ENCODE measurements around the gene PGAP1.
A peak's percentile ranks its signal among the peaks of the same experiment; 100 is the strongest.

Gene PGAP1, protein sequence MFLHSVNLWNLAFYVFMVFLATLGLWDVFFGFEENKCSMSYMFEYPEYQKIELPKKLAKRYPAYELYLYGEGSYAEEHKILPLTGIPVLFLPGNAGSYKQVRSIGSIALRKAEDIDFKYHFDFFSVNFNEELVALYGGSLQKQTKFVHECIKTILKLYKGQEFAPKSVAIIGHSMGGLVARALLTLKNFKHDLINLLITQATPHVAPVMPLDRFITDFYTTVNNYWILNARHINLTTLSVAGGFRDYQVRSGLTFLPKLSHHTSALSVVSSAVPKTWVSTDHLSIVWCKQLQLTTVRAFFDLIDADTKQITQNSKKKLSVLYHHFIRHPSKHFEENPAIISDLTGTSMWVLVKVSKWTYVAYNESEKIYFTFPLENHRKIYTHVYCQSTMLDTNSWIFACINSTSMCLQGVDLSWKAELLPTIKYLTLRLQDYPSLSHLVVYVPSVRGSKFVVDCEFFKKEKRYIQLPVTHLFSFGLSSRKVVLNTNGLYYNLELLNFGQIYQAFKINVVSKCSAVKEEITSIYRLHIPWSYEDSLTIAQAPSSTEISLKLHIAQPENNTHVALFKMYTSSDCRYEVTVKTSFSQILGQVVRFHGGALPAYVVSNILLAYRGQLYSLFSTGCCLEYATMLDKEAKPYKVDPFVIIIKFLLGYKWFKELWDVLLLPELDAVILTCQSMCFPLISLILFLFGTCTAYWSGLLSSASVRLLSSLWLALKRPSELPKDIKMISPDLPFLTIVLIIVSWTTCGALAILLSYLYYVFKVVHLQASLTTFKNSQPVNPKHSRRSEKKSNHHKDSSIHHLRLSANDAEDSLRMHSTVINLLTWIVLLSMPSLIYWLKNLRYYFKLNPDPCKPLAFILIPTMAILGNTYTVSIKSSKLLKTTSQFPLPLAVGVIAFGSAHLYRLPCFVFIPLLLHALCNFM

DNA sequence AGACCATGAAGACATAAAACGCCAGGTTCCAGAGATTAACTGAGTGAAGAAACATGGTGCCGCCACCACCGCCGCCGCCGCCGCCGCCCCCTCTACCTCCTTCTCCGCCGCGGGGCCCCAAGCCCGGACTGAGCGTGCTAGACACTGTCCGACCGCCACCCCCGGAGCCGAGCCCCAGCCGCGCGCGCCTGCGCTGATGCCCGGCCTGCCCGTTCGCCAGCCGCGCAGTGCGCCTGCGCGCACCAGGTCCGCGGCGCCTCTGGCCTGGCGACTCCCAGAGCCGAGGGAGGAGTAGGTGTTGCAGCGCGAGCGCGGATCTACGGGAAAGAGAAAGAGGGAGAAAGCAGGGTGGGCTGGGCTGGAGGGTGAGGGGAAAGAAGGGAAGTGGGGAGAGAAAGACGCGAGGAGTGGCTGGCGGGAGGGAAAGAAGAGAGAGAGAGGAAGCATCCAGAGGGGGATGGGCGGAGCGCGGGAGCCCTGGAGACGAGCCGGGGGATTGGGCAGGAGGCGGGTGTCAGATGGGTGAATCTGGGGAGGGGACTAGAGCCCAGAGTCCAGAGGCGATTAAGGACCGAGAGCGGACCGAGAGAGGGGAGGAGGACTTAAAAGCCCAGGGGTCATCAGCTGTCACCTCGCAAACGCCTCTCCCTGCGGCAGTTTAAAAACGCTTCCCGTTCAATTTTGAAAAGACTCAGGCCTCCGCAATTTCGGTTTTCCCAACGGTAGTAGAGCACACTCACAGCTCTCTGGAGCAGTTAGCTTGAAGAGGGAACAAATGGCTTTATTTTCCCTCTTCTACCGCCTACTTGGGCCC, at the start of gene PGAP1:
PGAP1 (minus strand) TSS at position 146 of the 814 bp plus-strand sequence; CDS start at position 55, 91 bp downstream.
- peak; percentile 95 for DNase-seq

DNA sequence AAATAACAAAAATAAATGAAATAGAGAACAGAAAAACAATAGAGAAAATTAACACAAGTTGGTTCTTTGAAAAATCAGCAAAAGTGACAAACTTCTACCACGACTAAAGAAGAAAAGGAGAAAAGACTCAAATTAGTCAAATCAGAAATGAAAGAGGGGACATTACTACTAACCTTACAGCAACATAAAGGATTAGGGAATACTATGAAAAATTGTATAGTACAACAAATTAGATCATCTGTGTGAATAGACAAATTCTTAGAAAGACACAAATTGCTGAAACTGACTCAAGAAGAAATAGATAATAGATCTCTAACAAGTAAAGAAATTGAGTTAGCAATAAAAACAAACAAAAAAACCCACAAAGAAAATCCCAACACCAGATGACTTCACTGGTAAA, 48.5 kb upstream of the PGAP1 start:
- DNase-seq, result no peak

DNA sequence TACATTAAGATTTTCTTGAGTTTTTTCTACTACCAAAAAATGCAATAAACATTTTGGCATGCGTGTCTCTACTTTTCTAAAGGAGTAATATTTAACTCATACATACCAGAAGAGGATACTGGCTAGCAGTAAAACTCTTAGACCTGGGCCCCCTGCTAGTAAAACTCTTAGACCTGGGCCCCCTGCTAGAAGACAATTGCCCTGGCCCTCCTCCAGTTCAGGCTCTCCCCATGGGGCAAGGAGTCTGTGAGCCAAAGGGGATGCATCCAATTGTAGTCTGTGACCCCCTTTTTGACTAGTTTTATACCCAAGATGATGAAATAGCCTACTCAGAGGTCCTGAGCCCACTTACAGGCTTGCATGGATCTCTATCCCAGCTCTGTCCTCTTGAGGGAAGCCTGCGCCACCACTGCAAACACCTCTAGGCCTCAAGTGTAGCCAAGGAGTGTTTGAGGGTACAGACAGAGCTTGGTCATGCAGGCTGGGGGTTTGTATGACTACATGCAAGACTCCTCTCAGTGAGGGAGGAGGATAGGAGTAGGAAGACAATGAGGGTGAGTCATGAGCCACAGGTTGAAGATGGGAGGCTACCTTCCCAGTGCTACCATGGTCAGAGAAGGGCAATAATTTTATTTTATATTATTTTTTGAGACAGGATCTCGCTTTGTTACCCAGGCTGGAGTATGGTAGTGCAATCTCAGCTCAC, 45.2 kb upstream of the PGAP1 start:
- DNase-seq, result no peak

DNA sequence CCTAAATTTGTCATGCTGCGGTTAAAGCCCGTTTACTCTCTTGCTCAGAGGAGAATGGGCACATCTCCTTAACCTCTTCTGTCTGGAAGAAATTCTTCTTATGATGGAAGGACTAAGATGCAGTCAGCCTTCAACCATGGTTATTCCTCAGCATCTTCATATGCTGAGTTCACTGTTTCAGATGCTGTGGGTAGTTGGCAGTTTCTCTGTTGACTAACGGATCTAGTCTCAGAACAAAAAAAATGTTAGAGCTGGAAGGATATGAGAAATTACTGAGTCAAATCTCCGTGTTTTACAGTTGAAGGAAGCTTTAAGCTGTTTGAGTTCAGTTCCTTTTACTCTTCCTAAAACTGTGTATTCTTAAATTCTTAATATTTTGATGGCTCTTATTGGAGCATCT, 43.6 kb upstream of the PGAP1 start:
- DNase-seq, result no peak

DNA sequence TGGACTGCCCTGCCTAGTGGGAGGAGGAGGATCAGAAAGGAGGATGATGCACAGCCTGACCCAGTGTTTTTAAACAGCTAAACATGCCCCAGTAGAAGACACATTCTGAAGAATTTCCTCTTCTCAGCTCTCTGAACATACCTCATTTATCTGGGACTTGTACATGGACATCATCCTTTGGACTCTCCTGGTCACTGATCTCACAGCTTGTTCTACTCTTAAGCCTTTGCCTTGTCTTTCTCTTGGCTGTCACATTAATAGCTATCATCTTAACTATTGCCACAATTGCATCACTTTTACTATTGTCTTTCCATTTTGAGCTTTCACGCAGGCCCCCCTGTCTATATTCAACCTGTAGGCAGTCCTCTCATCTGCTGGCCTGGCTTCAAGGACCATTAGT, 42.0 kb upstream of the PGAP1 start:
- no peak for DNase-seq

DNA sequence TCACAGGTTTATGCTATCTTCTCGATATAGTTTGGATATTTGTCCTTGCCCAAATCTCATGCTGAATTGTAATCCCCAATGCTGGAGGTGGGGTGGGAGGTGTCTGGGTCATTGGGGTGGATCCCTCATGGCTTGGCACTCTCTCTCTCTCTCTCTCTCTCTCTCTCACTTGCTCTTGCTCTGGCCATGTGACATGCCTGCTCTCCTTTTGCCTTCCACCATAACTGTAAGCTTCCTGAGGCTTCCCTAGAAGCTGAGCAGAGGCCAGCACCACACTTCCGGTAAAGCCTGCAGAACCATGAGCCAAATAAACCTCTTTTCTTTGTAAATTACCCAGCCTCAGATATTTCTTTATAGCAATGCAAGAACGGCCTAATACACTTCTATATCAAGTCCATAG, 41.3 kb upstream of the PGAP1 start:
- no peak for DNase-seq

DNA sequence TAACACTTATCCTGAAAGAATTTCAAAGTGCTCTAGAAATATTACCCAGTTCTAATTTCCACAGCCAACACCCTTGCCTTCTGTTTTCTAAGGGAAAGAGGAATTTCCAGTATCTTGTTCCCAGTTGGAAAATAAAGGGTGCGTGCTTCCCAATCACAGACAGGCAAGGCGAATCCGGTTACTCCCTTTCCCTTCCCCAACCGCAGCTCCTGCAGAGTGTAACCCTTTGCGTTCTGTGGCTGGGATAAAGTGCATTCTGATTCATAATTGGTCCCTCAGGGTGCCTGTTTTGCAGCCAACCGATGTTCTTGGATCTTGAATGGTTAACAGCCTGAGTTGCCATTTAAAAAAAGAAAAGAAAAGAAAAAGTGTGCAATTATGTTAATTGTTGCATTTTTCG, 40.6 kb upstream of the PGAP1 start:
- no peak for DNase-seq

DNA sequence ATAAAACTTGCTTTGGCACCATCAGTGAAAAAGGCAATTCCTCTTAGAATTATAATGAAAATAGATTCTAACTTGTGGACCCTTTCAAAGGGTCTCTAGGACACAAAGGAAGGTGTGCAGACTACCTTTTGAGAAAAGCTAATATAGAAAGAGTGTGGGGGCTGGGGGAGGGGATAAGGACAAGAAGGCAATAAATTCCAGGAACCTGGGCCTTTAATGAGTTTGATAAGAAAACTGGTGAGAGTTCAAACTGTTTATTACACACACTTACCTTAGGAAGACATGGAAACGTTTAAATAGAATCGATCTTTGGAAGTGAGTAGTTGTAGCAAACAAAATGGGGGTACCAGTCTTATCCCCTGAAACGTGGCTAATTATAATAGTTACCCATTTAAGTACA, 39.6 kb upstream of the PGAP1 start:
- DNase-seq, result no peak

DNA sequence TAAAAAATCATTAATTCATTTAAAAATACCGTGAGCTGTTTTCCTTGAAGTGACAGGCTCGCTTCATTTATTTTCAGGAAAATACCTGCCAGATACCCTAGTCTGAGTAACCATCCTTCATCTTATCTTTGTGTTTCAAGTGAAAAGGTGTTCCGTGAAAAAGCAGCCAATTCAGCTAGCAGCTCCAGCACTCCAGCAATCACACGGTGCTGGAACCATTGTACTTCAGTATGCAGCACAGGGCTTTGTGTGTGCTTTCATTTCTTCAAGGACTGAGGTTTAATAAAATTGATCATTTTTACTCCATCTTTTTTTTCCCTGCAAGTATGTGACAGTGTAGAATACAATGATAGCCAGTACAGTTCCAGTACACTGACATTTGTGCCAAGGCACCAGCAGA, 39.1 kb upstream of the PGAP1 start:
- DNase-seq, result no peak

DNA sequence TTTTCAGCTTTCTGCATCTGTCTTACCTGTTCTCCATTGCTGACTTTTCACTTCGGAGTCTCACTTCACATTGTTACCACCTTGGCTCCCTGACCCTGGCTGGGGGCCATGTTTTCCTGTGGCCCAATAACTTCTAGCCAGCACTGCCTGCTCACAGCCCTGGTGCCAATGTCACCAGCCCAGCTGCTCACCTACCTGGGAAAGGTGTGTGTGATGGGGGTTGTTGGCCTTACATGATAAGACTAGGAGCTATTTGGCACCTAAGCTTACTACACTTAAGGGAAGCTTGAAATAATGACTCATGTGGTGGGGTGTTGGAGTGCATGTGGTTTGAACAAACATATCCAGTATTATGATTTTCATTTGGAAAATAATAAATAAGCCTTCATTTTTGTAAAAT, 37.5 kb upstream of the PGAP1 start:
- no peak for DNase-seq

DNA sequence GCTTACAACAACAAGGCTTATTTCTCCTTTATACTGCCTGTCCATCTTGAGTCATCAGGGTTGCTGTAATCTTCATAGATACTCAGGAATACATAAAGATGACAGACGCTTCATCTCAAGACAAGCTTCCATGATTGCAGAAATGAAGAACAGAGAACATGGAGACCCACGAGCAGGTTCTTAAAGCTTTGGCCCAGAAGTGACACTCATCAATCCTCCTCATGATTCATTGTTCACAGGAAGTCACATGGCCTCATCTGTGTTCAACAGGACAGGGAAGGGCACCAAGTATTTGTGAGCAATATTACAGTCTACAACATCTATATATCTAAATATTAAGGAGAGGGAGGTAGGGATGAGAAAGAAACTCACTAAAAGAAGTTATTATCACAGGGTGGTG, 36.5 kb upstream of the PGAP1 start:
- DNase-seq, result no peak

DNA sequence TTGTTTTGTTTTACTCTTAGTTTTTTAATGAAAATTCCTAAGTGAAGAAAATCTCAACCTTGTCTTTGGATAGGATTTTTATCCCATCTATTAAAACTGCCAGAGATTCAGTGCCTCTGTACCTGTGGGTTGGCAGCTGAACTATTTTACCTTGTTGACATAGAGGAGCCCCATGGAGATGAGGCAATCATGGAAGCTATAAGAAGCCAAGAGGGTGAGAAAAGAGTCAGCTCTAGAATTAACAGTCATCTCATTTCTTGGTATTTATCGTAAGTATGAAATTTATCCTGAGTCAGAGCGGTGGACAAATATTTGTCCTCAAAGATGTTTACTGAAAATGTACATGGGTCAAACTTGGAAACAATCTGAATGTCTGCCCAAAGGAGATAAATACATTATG, 35.8 kb upstream of the PGAP1 start:
- DNase-seq, result no peak

DNA sequence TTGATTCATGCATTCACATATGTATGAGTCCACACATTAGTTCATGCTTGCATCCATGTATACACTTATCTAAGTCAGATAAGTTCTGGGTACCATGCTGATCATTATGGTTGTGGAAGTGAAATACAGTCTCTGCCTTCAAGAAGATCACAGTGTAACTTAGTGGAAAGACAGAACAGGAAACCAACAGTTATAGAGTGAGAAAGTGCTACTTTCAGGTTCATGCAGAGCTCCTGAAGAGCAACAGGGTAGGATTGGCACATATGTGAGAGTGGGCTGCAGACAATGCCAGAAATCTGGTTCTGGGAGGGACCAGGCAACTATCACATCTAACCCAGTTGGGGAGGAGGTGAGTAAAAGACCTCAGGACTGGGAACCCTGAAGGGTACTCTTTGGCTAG, 35.4 kb upstream of the PGAP1 start:
- DNase-seq, result no peak

DNA sequence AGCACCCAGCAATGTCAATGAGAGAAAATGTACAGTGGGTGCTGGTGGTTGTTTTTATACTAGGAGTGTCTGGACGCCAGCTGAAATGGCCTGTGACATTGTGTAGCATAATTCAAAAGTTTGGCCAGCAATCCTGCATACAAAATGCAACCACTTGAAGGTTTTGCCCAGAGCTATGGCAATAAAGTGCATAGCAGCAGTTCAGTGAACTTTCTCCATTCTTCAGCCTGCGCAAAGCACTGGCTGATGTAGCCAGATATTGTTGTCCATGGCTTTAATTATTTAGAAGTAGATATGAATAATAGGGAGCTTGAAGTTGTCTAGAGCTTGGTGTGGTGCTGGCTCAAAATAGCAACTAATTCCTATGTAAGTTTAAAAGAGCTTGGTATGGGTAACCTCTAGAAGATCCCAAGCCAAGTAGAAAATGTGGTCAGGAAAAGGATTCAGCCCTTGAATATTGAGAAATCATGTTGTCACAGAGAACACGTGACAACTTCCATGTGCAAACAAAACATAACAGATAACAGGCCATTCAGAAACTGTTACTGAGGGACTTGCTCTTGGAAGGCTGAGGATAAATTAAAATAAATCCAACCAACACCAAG, 33.3 kb upstream of the PGAP1 start:
- no peak for DNase-seq

DNA sequence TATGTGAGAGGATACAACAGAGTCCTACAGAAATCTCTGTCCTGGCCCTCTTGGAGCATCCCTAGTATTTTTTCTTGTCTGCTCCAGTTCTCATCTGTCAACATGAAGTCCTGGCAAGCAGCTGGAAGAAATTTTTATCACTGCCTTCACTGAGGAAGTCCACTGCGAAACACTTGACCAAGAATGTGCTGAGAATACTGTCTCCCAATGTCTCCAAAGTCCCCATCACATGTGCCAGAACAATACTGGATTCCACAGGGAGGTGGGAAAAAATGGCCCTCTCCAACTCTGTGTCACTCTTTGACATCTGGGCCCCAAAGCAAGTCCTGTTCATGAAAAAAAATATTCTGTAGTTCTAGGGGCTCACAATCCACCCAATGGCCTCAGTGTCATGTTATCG, 32.8 kb upstream of the PGAP1 start:
- no peak for DNase-seq

DNA sequence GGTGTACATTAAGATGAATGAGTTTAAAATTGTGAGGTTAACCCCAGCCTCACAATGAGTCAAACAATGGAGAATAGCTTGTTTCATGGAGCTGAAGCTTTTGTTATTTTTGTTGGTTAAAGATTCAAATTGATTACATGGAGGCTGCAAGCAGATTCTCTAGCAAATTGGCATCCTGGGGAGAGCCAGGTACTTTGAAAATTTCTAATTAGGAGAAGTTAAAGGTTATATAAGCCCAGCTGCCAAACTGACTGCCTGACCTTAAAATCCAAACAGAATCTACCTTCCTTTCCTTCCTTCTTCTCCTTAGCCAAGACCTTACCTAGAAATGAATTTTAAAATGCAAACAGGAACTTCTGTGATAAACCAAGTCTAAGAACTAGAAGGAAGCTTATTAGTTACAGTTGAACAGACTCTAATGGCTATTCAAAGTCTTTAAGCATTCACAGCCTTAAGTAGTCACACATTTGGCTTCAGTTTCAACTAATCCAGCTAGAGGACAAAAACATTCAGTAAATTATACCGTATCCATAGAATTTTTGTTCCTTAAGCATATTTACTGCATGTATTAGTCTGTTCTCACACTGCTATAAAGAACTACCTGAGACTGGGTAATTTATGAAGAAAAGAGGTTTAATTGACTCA, 31.5 kb upstream of the PGAP1 start:
- DNase-seq, result no peak

DNA sequence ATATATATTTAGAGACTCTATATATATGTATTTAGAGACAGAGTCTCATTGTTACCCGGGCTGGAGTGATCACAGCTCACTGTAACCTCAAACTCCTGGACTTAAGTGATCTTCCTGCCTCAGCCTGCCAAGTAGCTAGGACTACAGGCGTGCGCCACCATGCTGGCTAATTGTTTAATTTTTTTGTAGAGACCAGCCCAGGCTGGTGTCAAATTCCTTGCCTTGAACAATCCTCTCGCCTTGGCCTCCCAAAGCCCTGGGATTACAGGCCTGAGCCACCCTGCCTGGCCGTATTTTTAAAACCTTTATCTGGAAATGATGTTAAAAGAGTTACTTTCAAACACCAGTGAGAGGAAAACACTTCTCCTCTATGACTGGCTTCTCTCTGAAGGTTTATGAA, 30.9 kb upstream of the PGAP1 start:
- no peak for DNase-seq

DNA sequence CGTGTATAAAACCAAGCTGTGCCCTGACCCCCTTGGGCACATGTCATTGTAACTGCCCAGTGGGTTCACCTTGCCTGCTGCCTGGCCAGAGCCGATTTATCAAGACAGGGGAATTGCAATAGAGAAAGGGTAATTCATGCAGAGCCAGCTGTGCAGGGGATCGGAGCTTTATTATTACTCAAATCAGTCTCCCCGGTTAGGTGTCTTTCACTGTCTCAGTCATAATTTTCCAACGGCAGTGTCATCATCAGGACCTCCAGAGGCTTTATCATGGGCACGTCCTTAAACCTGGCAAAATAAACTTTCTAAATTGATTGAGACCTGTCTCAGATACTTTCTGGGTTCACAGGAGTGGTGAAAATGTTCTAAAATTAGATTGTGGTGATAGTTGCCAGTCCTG, 29.6 kb upstream of the PGAP1 start:
- DNase-seq, result no peak

DNA sequence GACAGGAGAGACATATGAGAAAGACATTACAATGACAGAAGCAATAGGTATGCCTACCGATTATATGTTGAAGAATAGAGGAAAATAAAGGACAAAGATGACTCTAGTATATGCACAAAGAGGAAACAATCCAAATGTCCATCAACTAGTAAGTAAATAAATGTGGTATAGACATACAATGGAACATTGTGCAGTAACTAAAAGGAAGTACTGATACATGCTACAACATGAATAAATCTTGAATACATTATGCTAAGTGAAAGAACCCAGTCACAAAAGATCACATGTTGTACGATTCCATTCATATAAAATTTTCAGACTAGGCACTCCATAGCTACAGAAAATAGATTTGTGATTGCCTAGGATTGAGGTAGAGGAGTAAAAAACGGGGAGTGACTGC, 28.5 kb upstream of the PGAP1 start:
- no peak for DNase-seq

DNA sequence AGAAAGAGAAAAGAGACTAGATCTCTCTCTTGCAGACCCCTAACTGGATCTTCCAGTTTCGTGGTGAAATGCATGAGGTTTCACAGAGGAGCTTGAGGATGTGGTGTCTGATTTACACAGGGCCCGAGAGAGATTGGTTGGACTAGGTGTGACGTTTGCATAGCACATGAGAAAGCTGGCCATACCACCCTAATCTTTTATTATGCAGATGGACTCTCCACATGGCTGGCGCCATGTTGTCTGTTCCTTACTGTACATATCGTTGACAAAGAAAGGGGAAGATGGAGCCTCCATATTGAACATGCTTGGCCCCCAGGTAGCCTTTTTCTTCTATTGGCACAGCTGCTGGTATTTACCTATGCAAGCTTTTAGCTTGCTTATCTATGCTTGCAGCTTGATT, 27.5 kb upstream of the PGAP1 start:
- DNase-seq, result no peak

DNA sequence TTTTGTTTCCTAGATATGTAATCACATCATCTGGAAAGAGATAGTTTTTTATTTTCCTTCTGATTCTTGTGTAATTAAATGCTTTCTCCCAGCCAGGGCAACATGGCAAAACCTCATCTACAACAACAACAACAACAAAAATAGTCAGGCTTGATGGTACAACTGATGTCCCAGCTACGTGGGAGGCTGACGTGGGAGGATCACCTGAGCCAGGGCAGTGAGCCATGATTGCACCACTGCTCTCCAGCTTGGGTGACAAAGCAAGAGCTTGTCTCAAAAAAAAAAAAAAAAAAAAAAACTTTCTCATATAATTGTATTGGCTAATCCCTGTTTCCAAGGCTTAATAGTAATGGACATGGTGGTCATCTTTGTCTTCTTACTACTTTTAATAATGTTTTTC, 26.4 kb upstream of the PGAP1 start:
- no peak for DNase-seq

DNA sequence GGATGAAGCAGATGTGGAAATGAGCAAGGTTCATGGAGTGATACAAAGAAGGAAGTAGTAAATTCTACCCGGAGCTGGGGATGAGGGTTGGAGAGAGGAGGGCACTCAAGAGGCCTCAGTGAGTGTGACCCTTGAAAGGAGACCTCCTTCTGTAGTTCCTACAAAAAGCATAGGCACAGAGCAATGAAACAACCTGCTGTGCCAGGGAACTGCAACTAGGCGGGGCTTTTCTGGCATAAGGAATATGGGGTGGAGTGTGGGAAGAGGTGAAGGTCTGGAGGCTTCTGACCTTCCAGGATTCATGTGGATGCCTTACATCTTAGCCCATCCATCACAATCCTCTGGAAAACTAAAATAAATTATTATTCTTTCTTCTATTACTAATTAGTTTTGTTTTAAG, 25.5 kb upstream of the PGAP1 start:
- DNase-seq, result no peak
